Epithelial cell of proximal tubule (primary cell): ENCODE data around the gene UBAP1. TPM values are rescaled to one million over a fixed set of nuclear protein-coding genes. Genes with fewer than 3 reads are reported as not detected.

Source experiments
- DNase-seq: peaks from one replicate; pipeline ENCODE4 v3.0.0-alpha.2; 2011; ENCODE audit warnings: low read depth
- H3K4me3 ChIP-seq: 2 replicates; pipeline ENCODE4 v1.5.1; 2011; ENCODE audit warnings: low read depth, mild to moderate bottlenecking, low read length
- CTCF ChIP-seq: conservative IDR thresholded peaks from 2 replicates; pipeline ENCODE4 v1.5.1; 2012; ENCODE audit warnings: low read depth, mild to moderate bottlenecking, low read length
- total RNA-seq: library from RNA; depleted of rRNA; stranded (reverse); fragments of >200 nt; gene quantifications from 2 replicates; pipeline ENCODE4 v1.2.3, GENCODE V29; 2015

The UBAP1 gene
- total RNA-seq, 1 donor from 2014 or later = 37.4 TPM

- no peak overlapping the region for H3K4me3 ChIP-seq
- DNase-seq = no peak
- no peak for TF ChIP-seq CTCF
Measured at GRCh38 chr9:34143116-34143515, 35.7 kb upstream of the UBAP1 start.

GRCh38 chr9:34145165-34145564 is 33.7 kb upstream of the UBAP1 start:
- TF ChIP-seq CTCF = no peak
- H3K4me3 ChIP-seq = no peak overlapping the region
- no peak for DNase-seq

GRCh38 chr9:34151398-34151797 is 27.4 kb upstream of the UBAP1 start:
- no peak for TF ChIP-seq CTCF
- no peak for DNase-seq

GRCh38 chr9:34154057-34154456 is 24.8 kb upstream of the UBAP1 start:
- H3K4me3 ChIP-seq = no peak overlapping the region
- TF ChIP-seq CTCF = no peak
- no peak for DNase-seq

More at GRCh38 chr9:34151398-34151797, 27.4 kb upstream of the UBAP1 start:
- no peak overlapping the region for H3K4me3 ChIP-seq

- no peak overlapping the region for H3K4me3 ChIP-seq
- no peak for DNase-seq
- TF ChIP-seq CTCF = no peak
Measured at GRCh38 chr9:34157318-34157717, 21.5 kb upstream of the UBAP1 start.

GRCh38 chr9:34157898-34158297 is 20.9 kb upstream of the UBAP1 start:
- no peak overlapping the region for H3K4me3 ChIP-seq
- TF ChIP-seq CTCF = no peak
- no peak for DNase-seq

GRCh38 chr9:34158362-34158869 is 20.4 kb upstream of the UBAP1 start:
- no peak overlapping the region for H3K4me3 ChIP-seq
- no peak for DNase-seq

More at GRCh38 chr9:34158362-34158869, 20.4 kb upstream of the UBAP1 start:
- TF ChIP-seq CTCF = no peak
